NCI-H82 treated with DMSO at 0.1 percent for 48 hours (cell line): Measurements from ENCODE around the gene ASPG.

Source experiments
- DNase-seq: peaks from one replicate; lab custom pipeline; 2025; ENCODE audit not compliant: unreplicated experiment; lab: John Stamatoyannopoulos, UW

ASPG gene

DNA sequence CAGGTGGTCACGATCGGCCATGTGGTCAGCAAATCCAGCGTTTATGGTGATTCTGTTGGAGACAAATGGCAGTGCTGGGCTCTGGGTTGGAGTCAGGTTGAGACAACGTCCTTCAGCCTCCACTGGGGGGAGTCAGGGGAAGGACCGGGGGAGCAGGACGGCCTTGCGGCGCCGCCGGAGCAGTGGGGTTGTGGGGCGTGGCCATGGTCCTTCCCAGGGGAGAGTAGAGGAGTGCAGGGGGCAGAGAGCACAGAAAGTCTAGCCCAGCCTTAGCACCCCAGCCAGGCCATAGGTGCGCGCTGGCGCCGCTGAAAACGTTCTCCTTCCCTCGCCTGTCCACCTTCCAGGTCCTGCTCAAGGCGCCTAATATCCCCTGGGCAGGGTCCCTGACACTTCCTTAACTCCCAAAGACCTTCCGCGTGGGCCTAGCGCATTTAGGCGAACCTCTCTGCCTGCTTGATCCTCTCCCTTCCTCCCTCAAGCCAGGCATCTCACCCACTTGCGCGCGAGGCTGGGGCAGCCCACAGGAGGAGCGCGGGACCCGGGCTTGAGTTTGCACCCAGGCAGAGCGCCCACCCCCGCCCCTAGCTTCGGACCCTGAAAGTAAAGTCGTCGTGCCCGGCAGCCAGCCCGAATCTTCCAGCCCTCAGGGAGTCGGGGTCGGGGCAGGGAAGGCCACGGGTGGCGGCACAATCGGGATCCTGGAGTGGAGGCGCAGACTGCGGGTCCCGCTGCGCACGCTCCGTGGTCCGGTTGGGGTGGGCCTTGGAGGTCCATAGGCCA, 49.8 kb downstream of the ASPG start:
- DNase-seq, result peak; percentile 25

- DNase-seq, result no peak
These were observed 50.5 kb downstream of the ASPG start for GRCh38 chr14:104135904-104136471.

DNA sequence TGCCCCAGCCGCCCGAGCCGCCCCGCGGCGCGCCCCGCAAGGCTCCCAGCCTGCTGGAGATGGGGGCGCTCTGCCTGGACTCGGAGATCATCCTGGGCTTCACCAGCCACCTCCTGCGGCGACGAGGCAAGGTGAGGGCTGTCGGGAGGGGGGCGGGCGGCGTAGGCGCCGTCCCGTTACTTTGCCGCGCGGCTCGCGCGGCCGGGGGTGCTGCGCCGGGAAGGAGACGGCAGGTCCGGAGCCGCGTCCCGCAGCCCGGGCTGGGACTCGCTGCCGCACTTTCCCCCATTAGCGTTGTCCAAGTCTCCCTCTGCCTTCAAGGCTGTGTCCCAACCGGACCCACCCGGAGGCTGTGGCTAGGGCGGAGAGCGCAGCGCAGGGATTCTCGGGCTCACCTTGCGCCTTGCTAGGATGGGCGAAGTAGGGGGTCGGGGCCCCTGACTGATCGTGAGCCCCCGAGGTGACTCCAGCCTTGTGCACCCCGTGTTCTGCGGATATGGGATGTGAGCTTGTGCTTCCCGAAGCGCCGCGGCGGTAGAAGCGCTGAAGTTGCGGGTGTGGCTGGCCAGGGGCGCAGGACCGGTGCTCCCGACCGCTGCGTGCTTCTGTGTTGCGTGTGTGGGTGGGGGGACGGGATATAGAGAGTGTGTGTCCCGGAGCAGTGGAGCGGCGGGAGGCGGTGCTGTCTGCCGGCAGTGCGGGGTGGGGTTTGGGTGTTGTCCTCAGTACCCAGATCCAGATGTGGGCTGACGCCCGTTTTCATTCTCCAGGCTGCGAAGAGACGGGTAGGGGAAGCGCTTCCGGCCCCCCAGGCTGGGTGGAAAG, 51.2 kb downstream of the ASPG start:
- no peak for DNase-seq

DNA sequence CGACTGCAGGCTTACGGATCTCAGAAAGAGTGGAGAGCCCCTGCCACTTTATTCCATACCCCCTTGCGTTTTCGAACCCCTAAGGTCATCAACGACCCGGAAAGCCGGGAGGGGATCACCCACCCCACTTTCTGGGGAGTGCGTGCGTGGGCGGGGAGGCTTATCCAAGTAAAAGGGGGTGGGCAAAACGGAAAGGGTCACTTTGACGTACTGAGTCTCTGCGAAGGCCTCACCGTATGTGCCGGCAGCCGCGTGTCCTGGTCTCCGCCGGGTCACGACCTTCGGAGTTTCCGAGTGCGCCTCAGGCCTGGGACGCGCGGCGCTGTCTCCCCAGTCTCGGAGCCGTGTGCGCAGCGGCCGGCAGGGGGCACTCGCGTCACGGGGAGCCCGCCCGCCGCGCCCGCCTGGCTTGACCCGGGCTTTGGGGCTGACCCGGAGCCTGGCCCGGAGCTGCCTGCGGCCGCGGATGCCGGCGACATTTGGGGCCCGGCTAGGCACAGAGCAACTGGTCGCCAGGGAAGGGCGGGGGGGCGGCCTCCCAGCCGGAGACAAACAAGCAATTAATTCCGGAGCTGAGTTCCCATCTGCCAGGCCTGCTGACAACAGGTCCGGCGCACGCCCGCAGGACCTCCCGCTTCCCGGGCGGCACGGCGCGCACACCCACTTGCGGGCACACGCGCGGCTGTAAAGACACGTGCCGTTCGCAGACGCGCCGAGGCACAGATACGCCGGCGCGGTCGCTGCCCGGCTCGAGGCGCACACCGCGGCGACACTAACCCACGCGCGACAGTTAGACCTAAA, 52.0 kb downstream of the ASPG start:
- peak; percentile 24 for DNase-seq

- peak; percentile 10 for DNase-seq
These were observed 52.7 kb downstream of the ASPG start, which contains the start of gene KIF26A for GRCh38 chr14:104138098-104138717. KIF26A (plus strand) TSS chr14:104138587; CDS start chr14:104138723, 136 bp downstream.

- no peak for DNase-seq
These were observed 53.4 kb downstream of the ASPG start for GRCh38 chr14:104138718-104139459.

DNA sequence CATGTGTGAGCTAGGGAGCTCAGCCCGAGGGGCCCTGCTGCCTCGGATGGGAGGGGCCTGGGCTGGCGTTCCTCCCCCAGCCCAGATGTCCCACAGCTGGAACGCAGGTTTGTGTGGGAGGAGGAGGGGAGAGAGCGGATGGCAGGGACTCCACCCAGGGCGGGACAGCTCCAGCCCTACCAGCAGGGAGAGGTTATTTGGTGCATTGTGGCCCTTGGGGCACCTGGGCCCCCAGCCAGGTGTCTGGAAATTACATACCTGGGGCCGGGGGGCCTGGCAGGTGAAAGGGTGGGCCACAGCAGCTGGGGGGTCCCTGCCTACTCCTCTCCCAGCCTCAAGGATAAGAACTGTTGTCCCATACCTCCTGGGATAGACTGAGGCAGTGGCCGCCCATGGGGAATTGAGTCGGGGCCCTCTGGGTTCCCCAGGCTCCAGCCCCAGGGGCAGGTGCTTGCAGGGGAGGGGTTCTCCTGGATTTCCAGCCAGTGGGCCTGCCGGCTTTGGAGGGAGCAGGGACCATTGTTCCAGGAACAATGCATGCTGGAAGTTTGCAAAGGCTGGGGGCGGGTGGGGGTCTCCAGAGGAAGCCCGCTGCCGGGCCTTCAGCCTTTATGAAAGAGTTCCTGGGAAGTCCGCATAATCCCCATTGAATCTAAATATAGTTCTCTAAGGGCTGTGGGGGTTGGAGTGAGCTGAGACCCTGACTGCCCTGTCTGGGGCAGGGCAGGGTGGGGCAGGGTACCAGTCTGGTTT, 54.1 kb downstream of the ASPG start:
- DNase-seq, result no peak

GRCh38 chr14:104140213-104140462, 54.6 kb downstream of the ASPG start:
- no peak for DNase-seq

- no peak for DNase-seq
These were observed 55.2 kb downstream of the ASPG start for GRCh38 chr14:104140463-104141331.

- no peak for DNase-seq
These were observed 56.2 kb downstream of the ASPG start for GRCh38 chr14:104141621-104142091.

DNA sequence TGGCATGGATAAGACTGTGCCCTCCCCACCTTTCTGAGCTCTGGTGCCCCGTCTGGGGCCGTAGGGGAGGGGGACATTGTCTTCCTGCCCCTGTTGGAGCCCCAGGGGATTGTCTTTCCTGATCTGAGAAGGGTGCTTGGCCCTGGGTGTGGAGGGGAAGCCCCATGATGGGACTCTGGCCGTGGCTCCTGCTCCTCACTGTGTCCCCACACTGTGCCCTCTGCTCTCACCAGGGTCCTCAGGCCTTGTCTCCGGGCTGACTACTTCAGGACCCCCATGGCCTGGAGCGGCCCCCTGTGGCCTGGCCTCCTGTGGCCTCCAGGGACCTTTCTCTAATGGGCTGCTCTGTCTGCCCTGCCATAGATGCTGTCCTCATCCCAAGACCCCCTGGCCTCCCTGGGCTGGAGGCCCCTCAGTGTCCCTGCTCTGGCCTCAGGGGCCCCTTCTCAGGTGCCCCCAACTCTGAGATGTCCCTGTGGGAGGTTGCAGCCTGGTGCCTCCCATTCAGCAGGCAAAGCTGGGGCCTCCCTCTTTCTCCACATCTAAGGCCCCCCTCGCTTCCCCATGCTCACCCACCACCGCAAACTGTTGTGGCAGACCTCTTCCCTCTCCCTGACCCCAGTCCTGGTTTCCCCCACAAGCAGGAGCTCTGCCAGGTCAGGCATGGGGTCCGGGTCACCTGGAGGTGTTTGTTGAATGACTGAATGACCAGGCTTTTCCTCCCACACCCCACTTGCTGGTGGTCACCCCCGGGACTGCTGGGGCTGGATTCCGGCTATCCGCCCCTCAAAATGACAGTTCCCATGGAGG, 56.8 kb downstream of the ASPG start:
- DNase-seq, result no peak

DNA sequence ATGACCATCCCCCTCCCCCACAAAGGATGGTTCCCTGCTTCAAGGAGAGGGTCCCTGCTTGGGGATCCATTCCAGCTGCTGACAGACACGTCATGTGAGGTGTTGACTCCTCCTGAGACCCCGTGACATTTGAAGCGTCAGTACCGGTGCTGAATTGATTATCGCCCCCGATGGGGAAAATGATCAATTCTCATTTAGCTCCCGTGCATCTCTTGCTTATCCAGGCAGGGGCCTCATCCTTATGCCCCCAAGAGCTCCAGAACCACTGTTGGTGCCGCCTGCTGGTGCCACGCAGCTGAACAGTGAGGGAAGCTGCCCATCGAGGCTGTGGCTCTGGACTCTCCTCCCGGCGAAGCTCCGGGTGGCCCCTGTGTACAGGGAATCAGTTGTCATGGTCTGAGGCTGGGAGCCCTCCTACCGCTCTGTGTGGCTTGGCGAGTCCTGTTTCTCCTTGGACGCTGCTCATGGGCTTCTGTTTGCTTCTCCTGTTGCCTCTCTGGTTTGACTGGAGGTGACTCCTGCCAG, 57.5 kb downstream of the ASPG start:
- DNase-seq, result no peak

DNA sequence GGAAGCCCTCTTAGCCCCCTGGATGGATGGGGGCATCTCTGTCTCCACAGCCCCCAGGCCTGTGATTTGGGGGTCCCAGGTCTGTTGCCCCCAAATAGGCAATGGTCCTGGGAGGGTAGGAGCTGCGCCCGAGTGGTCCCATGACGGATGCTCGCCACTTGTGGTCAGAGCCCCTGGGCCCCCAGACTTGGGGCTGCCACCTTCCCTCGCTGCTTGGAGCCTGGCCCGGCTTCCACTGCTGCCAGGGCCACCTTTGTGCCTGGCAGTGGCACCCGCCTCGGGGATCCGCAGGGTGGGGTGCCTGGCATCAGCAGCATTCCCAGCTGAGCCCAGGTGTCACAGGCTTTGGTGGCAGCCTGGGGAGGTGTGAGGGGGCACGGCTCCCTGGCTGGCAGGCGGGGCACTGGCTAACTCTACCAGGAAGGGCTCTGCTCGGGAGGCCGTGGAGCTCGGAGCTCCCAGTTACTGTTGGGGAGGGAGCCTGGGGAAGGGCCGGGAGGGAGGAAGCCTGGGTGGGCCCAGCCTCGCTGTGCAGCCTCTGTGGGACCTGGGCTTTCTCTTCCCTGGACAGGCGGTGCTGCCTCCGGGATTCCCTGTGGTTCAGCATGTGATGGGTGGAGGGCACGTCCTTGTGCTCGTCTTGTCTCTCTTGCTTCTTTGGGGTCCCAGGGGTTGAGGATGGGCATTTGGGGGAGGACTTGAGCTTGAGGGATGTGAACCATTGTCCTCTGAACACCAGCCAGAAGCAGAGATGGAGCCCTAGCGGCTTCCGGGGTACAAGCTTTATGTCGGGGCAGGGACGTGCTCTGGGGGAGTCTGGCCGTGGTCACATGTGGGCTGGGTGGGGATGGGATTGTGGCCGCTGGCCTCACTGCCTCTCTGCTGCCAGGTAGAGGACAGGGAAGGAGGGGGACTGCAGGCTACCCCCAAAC, 58.3 kb downstream of the ASPG start:
- no peak for DNase-seq

DNA sequence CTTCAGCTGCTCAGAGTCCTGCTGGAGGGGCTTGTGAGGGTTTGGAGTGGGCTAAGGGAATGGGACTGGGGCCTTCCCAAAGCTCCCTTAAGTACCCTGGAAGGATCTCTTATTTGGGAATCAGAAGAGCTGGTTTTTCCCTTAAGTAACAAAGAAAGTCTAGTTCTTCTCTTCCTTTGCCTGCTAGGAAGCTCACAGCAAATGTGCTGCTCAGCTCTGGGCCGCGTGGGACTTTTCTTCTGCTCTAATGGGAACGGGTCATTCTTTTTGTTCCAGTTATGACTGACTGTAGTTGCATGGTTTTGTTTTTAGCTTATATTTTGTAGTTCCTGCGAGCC, 58.9 kb downstream of the ASPG start:
- DNase-seq, result no peak

DNA sequence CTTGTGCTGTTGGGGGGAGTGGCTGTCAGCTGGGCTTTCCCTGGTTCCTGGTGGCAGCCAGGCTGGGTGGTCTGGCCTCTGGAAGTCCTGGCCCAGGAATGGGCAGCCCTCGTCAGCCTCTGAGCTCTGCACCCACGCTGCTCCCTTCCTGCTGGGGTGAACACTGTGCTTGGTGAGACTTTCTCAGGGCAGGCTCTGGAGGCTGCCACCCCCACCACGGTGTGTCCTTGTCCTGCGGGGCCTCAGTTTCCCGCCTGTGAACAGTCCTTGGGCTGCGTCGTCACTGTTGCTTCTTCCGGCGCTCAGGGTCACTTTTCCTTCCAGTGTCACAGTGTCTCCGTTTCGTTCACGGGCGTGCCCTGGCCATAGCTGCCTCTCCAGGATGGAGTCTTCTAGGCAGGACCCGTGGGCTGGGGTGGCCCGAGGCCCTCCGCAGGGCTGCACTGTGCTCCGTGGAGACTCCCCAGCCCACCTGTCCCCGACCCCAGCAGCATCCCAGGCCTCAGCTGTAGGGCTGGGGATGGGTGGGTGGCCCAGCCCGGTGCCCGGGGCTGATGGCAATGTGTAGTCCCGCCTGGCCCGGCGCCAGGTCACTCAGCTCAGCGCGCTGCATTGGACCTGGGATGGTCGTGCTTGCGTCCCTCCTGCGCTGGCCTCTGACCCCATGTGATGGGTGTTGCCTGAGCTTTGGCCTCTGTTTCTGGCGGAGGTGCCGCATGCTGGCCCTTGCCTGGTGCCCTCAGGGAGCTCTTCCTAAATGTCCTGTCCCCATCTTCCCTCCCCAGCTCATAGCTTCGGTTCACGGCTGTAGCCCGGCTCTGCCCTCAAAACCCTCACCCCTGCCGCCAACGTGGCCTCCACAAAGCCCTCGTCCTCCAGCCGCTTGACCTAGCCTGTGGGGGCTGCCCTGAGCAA, 59.7 kb downstream of the ASPG start:
- no peak for DNase-seq
